NCI-H2196 (cell line): ENCODE measurements around the gene EDAR.
A peak's percentile ranks its signal among the peaks of the same experiment; 100 is the strongest.

ENCODE experiments used
- DNase-seq: peaks from one replicate; lab custom pipeline; 2025; ENCODE audit not compliant: unreplicated experiment; lab: John Stamatoyannopoulos, UW

Gene EDAR

GRCh38 chr2:108925735-108926134, 63.3 kb downstream of the EDAR start:
- no peak for DNase-seq

- DNase-seq = no peak
Measured at GRCh38 chr2:108925286-108925685, 63.7 kb downstream of the EDAR start.

DNA sequence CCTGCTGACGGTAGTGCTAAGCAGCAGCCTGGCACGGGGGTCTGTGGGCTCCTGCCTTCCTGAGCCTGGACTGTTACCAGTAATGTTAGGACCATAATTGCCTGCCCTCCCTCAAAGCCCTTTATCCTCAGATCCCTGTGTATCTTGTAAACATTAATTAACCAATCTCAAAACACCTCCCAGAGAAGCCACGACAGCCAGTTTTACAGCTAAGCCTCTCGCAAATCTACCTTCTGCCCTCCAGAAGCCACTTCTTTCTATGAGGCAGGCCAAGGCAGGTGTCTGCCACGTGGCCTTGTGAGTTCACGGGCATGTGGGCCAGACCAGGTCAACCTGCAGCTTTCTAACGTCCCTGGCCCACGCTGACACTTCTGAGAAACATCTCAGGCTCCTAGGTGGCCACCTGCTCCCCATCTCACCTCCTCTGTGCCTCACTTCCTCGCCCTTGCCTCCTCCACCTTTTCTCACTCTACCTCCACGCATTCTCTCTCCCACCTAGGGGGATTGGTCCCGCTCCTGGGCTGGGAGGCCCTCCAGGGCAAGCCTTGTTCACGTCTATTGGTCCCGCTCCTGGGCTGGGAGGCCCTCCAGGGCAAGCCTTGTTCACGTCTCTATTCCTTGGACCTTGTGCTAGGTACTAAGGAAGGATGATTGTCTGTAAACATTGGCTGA, 64.3 kb downstream of the EDAR start:
- DNase-seq = no peak

DNA sequence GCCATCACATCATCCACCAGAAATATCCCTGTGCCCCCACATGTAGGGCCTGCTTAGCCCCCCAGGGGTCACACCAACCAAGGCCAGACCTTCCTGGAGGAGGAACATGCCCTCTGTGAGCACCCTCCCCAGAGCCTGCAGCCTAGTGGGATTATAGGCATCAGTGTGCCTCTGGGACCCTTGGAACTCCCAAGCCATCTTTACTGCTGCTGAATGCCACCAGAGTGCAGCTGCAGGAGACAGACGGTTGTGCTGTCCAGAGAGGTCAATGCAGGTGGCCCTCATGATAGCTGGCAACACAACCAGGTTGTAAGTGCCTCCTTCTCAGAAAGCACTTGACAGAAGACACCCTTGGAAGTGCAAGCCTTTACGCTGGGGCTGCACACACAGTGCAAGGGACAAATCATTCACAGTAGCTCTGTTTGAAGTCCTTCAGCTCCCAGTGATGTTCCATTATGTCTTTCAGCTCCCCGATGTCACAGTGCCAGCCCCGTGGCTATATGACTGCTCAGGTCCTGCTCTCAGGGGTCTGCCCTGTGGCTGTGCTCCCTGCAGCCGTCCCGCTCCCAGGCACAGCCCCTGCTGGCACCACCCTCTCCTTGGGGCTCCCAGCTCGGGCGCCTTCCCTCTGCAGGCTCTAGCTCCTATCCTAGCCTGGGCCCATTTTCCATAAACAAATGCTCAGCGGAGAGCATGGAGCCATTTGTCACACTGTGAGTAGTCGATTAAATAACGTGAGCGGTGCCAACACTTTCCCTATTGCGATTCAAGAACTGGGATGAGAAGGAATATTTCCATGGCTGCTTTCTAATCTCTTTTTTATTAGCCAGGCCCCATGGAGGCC, 65.1 kb downstream of the EDAR start:
- DNase-seq = no peak

DNA sequence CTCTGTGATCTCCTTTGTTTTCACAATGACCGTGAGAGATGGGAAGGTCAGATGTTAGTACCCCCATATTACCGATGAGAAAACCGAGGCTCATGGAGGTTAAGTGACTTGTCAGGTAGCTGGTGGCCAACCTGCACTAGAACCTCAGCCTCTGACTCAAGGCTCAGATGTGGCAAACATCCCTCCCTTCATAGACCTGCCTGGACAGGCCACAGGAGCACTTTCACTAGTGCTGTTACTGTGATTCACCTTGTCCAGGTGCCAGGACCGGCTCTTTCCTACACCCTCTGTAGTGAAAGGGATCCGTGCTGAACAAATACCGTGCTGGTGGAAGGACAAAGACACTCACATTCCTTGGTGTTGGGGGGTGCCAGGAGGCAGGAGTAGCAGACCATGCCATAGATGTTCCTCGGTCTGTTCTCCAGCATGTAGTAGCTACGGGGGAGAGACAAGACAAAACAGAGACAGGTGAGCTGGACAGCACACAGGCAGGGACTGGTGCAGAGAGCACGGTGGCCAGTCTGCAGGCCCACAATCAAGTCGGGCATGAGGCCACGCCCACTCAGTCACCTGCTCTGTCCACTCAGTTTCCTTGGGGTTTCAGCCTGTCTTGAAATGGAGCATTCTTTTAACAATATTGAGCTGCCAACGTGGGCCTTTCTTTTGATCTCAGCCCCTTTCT, 65.9 kb downstream of the EDAR start:
- DNase-seq = peak; percentile 82

DNA sequence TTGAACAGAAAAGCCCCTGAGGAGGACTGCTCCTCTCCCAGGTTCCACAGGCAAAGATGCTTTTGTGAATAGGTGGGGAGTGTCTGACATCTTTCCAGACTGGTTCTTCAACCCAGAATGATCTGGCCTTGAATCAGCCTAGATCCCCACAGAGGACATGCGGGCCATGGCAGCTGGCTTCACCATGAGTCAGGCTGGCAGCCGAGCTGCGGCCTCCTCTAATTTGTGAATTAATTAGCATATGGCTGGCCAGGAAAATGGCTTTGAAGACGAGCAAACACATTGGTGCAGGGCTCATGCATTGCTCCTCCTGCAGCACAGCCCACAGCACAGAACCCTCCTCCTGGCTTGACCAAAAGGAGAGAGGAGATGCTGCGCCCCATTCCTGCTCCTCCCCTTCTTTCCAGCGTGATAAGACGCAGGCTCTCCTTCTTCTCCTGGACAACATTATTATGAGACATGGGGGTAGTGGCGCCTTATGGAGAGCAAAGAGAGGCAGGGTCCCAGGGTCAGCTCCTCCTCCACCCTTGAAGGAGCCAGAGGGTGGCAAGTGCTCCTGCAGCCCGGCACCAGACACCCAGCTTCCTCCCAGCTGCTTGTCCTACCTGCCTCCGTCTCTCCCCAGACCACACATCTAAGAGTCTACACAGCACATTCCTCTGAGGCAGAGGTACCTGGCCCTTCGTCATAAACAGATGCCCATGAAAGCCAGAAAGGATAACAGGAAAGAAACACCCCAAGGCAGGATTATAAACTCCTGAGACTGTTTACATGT, 66.7 kb downstream of the EDAR start:
- no peak for DNase-seq

DNA sequence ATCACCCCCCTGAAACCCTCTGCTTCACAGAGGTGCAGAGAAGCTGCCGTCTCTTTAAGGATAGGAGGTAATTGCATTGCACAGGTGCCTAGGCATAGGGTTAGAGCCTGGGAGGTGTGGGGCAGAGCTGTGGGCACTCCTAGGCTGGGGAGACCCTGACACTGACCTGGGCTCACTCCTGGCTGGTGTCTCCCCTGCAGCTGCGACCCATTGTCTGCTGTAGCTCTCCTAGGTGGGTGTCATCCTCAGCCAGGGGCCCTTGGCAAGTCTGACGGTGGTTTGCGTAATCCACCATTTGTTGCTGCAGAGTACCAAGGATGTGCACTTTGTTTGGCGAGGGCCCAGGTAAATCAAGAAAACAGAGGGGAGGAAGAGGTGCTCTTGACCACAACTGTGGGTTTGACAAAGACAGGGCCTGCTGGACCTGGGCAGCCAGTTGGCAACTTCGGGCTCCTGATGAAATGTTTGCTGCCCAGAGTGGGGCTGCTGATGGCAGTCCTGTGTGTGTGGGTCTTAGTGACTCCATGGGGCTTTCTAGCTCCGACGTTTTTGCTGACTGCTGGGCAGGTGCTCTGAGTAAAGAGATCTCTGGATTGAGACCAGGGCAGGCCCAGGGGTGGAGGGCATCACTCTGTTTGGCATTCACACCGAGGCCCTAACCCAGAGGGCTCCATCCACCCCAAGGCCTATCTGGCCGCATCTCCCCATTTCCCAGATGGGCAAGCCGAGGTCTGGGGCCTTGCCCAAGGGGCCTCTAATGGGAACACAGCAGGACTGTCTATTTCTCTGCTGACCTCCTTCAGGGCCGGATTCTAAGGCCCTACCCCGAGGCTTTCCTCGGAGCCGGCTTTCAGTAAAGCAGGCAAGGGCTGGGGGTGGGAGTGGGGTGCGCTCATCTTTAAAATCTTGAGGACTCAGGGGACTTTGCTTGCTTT, 67.7 kb downstream of the EDAR start:
- no peak for DNase-seq

- no peak for DNase-seq
Measured at GRCh38 chr2:108920686-108921085, 68.3 kb downstream of the EDAR start.

- DNase-seq = no peak
Measured at GRCh38 chr2:108919571-108920373, 69.2 kb downstream of the EDAR start.

DNA sequence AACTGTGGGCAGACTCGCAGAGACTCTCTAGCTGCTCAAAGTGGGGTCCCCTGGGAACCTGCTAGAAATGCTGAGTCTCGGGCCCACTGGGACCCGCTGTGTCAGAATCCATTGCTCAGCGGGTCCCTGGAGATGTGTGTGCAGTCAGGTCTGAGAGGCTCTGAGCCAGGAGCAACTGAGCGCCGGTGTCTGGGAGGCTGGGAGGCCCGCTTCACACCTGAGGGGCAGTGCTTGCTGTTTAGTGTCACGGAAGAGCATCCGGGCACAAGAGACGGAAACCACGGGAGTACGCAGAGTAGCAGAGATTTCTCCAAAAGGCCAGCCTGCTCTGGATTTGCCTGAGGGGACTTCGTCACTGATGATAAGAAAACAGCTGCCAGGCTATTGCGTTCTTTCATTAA, 70.1 kb downstream of the EDAR start:
- DNase-seq = no peak

- no peak for DNase-seq
Measured at GRCh38 chr2:108918156-108918874, 70.7 kb downstream of the EDAR start.

- no peak for DNase-seq
Measured at GRCh38 chr2:108917526-108917925, 71.5 kb downstream of the EDAR start.

DNA sequence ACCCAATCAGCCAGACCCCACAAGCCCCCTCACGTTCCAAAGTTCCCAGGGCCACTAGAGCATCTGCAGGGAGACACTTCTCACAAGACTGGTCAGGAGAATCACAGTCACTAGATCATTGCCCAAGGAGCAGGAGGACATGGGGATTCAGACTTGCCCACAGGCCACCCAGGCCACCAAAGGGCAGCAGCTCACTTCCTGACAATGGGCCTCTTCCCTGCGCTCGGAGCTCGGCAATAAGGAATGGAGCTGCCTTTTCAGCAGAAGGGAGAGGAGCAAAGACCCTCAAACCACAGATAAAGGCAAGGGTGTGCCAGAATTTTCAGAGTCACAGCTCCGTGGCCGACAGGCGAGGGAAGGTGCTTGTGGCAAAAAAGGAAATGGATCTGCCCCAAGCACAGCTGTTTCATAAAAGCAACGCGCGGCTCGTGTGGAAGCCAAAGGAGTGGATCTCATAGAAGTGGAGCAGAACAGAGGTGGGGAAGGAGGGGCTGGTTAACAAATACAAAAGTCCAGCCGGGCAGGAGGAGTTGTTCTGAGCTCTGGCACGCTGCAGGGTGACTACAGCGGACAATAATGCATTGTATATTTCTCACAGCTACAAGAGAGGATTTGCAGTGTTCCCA, 72.1 kb downstream of the EDAR start:
- no peak for DNase-seq

DNA sequence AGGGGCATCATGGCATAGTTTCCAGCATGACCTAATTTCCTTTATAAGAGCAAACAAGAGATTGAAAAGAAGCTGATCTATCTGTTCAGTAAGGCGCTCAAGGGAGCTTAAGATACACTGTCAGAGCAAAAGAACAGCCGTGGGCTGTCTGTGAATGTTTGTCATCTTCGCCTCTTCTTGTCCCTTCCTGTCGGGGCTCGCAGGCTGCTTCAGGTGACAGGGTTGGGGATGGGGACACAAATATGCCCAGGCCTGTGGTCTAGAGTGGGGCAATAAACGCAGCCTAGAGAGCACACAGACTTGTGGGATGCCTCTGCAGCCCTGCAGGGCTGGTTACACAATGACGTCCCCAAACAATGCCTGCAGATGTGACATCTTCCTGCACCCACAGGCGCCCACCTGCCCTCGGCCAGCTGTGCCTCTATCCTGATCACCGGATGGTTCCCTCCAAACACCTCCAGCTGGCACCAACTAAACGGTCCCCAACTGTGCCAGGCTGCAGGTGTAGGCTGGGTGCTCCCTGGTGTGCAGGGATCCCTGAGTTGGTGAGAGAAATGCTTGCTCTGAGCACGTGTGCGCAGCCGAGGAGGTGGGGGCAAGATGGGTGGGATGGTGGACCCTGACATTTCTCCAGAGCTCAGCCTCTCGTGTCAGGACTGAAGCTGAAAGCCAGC, 72.8 kb downstream of the EDAR start:
- no peak for DNase-seq

- no peak for DNase-seq
Measured at GRCh38 chr2:108912629-108912902, 76.5 kb downstream of the EDAR start.

- no peak for DNase-seq
Measured at GRCh38 chr2:108911807-108912628, 77.0 kb downstream of the EDAR start.

DNA sequence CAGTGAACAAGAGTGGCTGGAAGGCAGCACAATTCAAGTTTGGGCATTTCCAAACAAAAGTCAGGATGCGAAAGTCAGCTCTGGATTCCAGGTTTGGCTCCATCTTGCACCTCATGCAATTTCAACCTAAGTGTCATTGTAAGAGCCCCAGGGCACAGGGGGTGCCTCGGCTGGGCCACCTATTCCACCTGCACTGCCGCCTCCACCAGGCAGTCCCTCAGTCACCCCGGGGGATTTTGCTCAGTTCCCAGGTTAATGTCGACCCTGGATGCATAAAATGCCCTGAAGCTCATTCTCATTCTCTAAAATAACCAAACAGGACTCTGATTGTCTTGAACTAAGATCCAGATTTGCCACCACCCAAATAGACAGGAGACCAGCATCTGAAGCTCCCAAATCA, 77.6 kb downstream of the EDAR start:
- no peak for DNase-seq
